Measurements from ENCODE around the gene CES2. TPM values are rescaled to one million over a fixed set of nuclear protein-coding genes. Genes with fewer than 3 reads are reported as not detected.

CES2 gene
- total RNA-seq, 3 donors from 2014 or later = 180 to 566 (median 456) TPM

GRCh38 chr16:66949472-66949871 is 14.2 kb downstream of the CES2 start:
- intact Hi-C loops (cut with DNase I, micrococcal nuclease) = no loop called here
- no peaks in the 10 kb centered on the region for H3K36me3 ChIP-seq (ENCODE audit: low read depth)
- DNase-seq (no peak), ATAC-seq (no peak)
- no peak overlapping the region for H3K4me3 ChIP-seq
- H3K4me1 ChIP-seq (ENCODE audit: low read depth) = peaks cover 23% of the 10 kb centered on the region
- no peaks in the 10 kb centered on the region for H3K9me3 ChIP-seq
- no peak for TF ChIP-seq CTCF (IDR thresholded peaks at IDR 0.05)

- Histone ChIP-seq H3K4me3 (no peak overlapping the region), H3K9me3 (no peaks in the 10 kb centered on the region), H3K4me1 (ENCODE audit: low read depth) (peaks cover 32% of the 10 kb centered on the region), H3K36me3 (ENCODE audit: low read depth) (no peaks in the 10 kb centered on the region)
- no peak for DNase-seq
- intact Hi-C loops (cut with DNase I, micrococcal nuclease) = loop anchor here in 1 of 2 donors (10.0 kb wide), 1 partner anchor 204 kb away; the partner anchor contains the start of genes B3GNT9, FBXL8 and TRADD
- no peak for TF ChIP-seq CTCF (IDR thresholded peaks at IDR 0.05)
- no peak for ATAC-seq
These were observed 15.1 kb downstream of the CES2 start for GRCh38 chr16:66950437-66950836.

GRCh38 chr16:66950971-66951790 is 15.9 kb downstream of the CES2 start:
- ATAC-seq = no peak
- H3K4me3 ChIP-seq = no peak overlapping the region
- peaks cover 33% of the 10 kb centered on the region for H3K4me1 ChIP-seq (ENCODE audit: low read depth)
- intact Hi-C loops (cut with DNase I, micrococcal nuclease) = loop anchor here in 1 of 2 donors (10.0 kb wide), 1 partner anchor 204 kb away; the partner anchor contains the start of genes B3GNT9, FBXL8 and TRADD
- H3K36me3 ChIP-seq (ENCODE audit: low read depth) = no peaks in the 10 kb centered on the region
- DNase-seq = no peak
- H3K9me3 ChIP-seq = no peaks in the 10 kb centered on the region
- TF ChIP-seq CTCF (IDR thresholded peaks at IDR 0.05) = no peak

GRCh38 chr16:66952430-66953110 is 17.3 kb downstream of the CES2 start:
- no peak overlapping the region for H3K4me3 ChIP-seq
- intact Hi-C loops (cut with DNase I, micrococcal nuclease) = loop anchor here in 1 of 2 donors (10.0 kb wide), 1 partner anchor 202 kb away; the partner anchor contains the start of genes B3GNT9, FBXL8 and TRADD
- TF ChIP-seq CTCF (IDR thresholded peaks at IDR 0.05) = no peak
- peaks cover 38% of the 10 kb centered on the region for H3K4me1 ChIP-seq (ENCODE audit: low read depth)
- no peaks in the 10 kb centered on the region for H3K9me3 ChIP-seq
- no peak for DNase-seq
- ATAC-seq = no peak
- no peaks in the 10 kb centered on the region for H3K36me3 ChIP-seq (ENCODE audit: low read depth)

GRCh38 chr16:66953462-66954096 is 18.3 kb downstream of the CES2 start:
- ATAC-seq = peak; percentile 91
- Histone ChIP-seq H3K4me1 (ENCODE audit: low read depth) (peaks cover 34% of the 10 kb centered on the region), H3K36me3 (ENCODE audit: low read depth) (no peaks in the 10 kb centered on the region), H3K4me3 (no peak overlapping the region), H3K9me3 (no peaks in the 10 kb centered on the region)
- DNase-seq = peak in 2 of 3 donors; percentile 79 to 84
- TF ChIP-seq CTCF (IDR thresholded peaks at IDR 0.05) = no peak
- intact Hi-C loops (cut with DNase I, micrococcal nuclease) = loop anchor here in 1 of 2 donors (10.0 kb wide), 1 partner anchor 201 kb away; the partner anchor contains the start of genes B3GNT9, FBXL8 and TRADD

Measured in mucosa of descending colon (tissue), 3 donors.